Measurements from ENCODE around the gene MTG2.
A peak's percentile ranks its signal among the peaks of the same experiment; 100 is the strongest.

Gene MTG2

DNA sequence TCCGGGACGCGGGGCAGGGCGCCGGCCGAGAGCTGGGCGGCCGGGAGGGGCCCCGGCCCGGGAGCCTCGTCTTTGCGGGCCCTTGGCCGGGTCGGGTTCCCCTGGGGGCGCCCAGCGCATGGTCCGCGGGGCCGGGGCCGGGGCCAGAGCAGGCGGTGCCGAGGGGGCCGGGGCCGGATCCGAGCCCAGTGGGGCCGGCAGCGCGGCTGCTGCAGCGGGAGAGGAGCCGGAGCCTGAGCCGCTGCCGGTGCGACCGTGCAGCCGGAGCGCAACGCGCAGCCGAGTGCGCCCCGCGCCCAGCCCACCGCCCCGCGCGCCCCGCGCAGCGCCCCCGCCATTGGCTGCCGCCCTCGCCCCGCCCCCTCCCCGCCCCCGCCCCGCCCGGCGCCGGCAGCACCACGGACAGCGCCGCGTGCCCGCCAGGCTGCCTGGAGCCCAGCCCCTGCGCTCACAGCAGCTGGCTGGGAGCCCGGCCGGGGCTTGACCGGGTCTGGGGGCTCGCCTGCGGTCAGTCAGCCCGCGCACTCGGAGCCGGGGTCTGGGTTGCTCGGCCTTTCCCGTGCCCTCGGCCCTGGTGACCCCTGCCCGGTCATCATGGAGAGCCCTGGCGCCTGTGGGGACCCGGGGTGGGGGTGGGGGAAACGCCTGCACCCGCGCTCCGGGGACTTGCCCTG lies 37.3 kb downstream of the MTG2 start, which contains the start of gene HRH3:
TSS of gene HRH3 (minus strand) at position 287 of the 674 bp plus-strand sequence. CDS start 308 bp downstream, outside the sequence.
- peak; percentile 89 for DNase-seq (ENCODE audit: low spot score)

DNA sequence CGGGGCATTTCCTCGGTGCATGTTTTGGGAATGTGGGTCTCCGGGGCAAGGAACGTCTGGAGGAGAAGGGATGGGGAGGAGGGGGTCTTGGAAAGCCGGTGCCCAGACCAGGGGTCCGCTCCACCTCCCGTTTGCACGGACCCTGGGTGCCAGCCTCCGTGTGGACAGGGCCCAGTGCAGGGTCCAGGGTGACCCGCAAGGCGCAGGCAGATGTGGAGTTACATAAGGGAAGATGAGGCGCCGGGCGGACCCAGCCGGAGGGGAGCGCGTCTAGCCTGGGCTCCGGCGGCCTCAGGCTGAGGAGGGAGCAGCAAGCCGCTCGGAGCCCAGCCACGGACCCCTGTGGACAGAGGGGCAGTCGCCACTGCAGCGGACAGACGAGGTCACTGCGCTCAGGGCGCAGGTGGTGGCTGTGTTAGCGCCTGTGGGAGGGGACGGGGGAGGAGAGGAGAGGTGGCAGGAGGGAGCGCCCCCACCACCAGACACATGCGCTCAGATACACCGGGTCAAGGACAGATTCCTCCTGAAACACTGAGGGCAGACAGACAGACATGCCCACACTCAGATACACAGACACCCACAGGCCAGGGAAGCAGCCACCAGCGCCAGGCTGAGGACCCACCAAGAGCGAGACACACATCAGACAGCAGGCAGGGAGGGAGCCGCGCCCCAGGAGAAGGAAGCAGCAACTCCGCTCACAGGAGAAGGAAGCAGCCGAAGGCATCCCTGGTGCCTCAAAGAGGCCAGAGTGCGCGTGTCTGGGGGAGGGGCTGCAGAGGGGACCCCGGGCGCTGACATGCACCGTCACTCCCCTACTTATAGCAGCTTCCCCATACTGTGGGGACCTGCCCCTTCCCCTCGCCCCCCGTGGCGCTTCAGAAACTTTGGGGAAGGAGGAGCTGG lies 38.1 kb downstream of the MTG2 start:
- no peak for DNase-seq (ENCODE audit: low spot score)

DNA sequence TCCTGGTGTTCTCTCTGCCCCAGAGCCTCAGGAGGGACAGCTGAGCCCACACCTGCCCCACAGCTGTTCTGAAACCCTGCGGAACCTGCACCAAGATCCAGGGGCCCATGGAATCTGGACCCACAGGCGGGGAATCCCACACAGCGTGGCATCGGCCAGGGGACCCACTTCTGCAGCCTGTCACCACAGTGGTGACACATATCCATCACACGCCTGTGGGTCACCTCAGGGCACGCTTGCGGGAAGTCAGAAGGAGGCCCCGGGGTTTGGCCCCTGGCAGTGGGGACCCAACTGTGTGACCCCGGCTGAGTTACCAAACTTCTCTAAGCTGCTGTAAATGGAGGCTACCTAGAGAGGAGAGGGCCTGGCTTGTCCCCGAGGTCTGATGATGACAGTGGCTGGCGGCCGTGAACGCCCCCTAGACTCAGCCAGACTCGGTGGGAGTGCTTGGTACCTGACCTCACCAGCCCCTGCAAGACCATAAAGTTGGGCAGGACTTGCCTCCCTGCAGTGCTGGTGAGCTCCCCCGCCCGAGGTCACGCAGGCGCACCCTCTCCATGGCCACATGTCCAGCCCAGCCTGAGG lies 39.5 kb downstream of the MTG2 start:
- no peak for DNase-seq (ENCODE audit: low spot score)

DNA sequence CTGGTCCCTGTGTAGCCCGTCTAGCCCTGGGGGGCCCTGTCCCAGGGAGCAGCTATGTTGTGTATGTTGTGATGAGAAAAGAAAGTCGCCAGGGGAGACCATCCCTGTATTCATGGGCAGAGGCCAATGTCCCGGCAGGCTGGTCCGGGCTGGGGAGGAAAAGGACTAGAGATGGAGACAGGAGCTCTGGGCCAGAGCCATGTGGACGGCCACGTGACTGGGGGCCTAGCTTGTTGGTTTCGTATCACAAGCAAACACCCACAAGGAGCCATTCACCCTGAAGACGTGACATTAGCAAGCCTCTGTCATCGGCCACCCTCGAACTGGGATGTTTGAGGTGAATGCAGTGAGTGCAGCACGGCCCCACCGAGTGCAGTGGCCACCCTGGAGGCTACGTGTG lies 40.1 kb downstream of the MTG2 start:
- DNase-seq (ENCODE audit: low spot score) = no peak

DNA sequence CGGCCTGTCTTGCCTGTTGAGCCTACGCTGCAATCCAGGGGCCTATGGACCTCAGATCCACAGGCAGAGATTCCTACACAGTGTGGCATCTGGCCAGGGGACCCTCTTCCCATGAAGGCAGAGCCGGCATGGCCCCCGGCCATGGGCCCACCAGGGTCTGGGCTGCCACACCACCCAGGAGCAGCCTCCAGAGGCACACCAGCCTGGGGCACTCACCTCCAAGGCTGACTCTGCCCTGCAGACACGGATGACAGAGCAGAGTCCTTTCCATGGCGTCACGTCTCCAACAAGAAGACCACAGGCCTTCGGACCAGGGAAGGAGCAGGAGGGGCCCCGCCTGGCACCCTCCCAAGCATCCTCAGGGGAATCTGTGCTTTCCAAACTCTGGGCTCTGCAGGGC lies 40.7 kb downstream of the MTG2 start:
- DNase-seq (ENCODE audit: low spot score) = no peak

DNA sequence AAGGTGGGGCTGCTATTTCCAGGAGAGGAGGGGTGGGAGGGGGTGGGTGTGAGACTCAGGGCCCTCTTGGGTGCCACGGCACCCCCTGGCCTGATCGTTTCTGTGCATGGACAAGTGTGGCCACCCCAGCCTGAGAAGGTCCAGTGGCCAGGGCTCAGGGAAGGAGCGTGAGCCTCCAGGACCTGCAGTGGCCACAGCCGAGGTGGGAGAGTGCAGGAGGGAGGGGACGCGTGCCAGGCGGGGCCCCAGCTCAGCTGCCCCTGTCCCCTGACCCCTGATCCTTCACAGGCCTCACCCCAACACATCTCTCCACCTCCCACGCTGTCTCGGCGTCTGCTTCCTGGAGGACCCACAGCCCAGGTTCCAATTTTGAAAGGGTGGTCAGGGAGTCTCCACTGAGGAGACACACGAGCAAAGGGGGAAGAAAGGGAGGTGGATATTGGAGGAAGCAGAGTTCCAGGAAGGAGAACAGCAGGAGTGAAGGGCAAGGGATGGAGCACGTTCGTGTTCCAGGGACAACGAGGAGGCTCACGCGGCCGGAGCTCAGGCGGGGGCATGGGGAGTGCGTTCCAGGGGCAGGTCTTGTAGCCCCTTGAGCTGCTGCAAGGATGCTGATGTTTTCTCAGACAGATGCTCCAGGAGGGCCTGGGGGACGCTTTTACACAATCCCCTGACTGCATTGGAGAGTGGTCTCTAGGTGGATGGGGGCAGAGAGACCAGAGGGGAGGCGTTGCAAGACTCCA lies 41.5 kb downstream of the MTG2 start:
- DNase-seq (ENCODE audit: low spot score) = no peak

DNA sequence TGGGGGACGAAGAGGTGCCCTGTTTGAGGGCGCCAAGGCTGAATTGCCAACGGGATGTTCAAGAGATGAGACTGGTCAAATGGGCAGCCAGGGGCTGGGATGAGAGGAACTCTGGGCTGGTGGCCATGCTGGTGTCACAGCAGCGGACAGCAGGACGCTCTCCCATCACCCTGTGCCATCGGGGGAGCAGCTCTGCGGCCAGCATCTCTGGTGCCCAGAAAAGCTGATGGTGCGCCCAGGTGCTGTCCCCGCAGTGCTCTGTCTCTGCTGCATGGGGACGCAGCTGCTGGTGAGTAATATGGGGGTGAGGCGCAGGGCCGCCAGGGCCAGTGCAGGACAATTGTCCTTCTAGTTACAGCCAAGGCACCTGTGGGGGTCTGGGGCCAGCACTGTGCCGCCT lies 42.2 kb downstream of the MTG2 start:
- no peak for DNase-seq (ENCODE audit: low spot score)

GRCh38 chr20:62225820-62226635 lies 43.2 kb downstream of the MTG2 start:
- no peak for DNase-seq (ENCODE audit: low spot score)

DNA sequence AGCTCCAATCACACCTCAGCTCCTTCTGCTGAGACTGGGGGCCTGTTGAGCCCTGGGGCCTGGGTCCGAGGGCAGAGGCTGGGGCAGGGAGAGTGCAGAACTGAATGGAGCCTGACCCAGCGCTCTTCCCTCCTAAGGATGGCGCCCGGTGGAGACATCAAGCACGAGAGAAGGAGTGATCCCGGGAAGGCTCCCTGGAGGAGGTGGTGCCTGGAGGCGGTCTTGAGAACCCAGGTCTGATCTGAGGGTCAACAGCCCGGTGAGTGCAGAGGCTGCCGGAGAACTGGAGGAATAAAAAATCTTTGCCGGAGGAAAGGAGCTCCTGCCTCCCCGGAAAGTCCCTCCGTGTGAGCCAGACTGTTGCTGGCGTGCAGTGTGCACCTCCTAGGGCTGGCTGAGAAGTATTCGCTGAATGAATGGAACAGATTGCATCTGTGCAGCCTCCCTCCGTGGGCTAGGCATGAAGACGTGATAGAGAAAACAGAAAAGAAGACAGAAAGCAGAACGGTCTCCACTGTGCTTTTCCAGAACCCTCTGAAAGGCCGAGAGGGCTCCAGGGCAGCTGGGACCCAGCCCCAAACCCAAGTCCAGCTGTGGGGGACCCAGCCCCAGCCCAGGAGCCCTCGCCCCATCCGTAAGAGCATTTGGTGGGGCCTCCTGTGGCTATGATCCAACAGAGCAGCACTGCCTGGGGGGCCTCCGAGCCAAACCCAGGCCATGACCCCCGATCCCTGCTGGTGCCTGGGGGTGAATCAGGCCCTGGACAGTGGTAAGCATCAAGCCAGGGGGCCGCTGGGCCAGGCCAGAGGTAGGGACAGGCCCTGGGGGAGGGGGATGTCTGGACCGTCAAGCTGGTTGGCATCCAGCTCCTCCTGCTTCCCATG lies 44.1 kb downstream of the MTG2 start:
- no peak for DNase-seq (ENCODE audit: low spot score)

- DNase-seq (ENCODE audit: low spot score) = no peak
These were observed 44.8 kb downstream of the MTG2 start for GRCh38 chr20:62227591-62227976.

DNA sequence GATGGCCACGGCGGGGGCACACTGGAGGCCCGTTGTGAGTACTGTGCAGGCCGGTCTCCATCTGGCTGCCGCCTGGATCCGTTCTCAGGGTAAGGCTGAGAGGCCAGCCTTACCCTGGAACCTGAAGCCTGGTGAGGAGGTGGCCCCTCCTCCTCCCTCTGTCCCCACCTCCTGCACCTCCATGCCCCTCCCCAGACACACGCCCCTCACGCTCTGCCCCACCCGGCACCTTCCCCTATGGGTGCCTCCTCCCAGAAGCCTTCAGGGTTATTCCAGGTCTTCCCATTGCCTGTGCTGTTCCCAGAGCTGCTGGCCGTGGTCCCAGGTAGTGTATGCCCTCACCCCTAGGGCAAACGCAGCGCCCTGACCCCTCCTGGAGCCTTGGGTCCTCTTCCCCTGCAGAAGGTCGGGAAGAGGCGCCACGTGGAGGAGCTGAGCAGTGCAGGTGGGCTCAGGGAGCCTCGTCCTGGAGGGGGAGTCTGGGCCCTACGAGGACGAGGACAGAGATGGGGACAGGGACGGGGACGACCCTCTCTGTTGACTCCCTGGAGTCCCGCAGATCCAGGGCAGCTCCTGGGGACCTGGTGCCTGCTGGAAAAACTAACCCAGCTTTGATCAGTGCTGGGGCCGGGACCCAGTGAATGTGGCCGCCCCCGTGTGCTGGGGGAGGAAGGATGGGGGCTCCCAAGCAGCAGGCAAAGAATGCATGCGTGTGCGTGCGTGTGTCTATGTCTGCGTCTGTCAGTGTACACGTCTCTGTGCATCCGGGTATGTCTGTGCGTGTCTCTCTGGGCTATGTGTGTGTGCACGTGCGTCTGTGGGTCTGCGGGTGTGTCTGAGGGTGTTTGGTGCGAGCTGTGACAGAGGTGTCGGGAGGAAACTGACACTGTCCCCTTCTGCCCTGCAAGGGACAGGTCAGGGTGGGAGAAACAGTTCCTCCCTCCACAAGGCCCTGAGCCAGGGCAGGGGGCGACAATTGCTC lies 45.4 kb downstream of the MTG2 start:
- no peak for DNase-seq (ENCODE audit: low spot score)

- DNase-seq (ENCODE audit: low spot score) = no peak
These were observed 46.2 kb downstream of the MTG2 start for GRCh38 chr20:62228982-62229545.

- no peak for DNase-seq (ENCODE audit: low spot score)
These were observed 46.8 kb downstream of the MTG2 start for GRCh38 chr20:62229667-62230066.

- DNase-seq (ENCODE audit: low spot score) = no peak
These were observed 47.4 kb downstream of the MTG2 start for GRCh38 chr20:62230276-62230675.

- no peak for DNase-seq (ENCODE audit: low spot score)
These were observed 47.9 kb downstream of the MTG2 start for GRCh38 chr20:62230696-62231095.

GRCh38 chr20:62231292-62231691 lies 48.5 kb downstream of the MTG2 start:
- DNase-seq (ENCODE audit: low spot score) = no peak

DNA sequence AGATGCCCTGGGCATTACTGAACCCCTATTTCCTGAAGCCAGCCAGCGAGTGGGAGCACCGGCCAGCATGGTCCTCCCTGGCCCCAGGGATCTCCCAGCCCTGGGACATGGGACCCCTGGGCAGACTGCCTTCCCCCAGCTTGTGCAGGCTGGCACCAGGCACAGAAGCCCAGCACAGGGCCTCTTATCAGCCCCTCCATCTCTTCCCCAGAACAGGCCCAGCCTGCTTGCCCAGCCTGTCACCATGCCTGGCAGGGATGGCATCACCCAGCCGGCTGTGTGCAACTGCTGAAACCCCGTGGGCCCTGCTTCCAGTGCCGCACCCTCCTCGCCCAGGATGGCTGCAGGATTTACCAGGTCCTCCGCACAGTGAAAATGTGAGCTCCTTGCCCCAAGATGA lies 49.4 kb downstream of the MTG2 start:
- no peak for DNase-seq (ENCODE audit: low spot score)

DNA sequence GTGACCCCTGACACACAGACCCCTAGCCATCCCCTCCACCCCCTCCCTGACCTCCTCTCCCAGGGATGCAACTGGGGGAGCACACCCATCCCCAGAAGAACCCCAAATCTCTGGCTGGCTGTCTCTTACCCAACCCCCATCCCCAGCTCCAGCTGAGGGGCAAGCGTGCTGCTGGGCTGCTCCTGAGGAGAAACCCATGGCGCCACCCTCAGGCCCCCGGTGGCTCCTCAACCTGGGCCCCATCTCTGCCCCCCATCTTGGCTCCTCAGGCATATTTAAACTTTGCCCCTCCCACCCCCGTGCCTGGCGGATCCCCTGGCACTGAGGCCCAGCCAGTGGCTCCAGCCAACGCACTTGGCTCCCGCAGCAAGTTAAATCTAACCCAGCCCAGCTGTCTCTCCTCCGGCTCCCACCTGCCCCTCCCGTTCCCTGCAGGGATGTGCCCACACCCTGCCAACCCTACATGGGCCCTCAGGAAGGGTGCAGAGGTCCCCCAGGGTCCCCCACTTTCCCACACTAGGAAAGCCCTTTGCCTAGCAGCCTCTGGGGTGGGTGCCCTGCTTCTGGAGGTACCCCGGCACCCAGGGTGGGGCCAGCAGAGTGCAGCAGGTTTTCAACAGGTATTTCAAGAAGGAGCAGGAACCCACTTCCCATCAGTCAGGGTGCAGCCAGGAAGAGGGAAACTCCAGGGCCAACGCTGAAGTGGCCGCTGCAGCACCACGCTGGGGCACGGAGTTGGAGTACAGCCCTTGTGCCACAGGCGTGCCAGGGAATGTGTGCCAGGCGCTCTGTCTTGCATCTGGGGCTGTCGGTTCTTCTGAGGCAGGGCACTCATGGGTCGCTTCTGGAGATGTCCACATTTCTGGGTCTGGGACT lies 50.2 kb downstream of the MTG2 start:
- DNase-seq (ENCODE audit: low spot score) = no peak
